SK-N-DZ (cell line): ENCODE measurements around the gene CAMKMT.

Experiments
- DNase-seq: peaks from one replicate; pipeline ENCODE4 v3.0.0-alpha.2; 2015; ENCODE audit warnings: low spot score

Gene CAMKMT

GRCh38 chr2:44649381-44649780 is 287.6 kb downstream of the CAMKMT start:
- DNase-seq: no peak

GRCh38 chr2:44650796-44651195 is 289.0 kb downstream of the CAMKMT start:
- no peak for DNase-seq

- no peak for DNase-seq
Observed at GRCh38 chr2:44651974-44652373, 290.2 kb downstream of the CAMKMT start.

GRCh38 chr2:44652701-44653100 is 291.0 kb downstream of the CAMKMT start:
- DNase-seq: no peak

GRCh38 chr2:44655401-44655864 is 293.7 kb downstream of the CAMKMT start:
- peak; percentile 52 for DNase-seq

GRCh38 chr2:44656460-44656859 is 294.7 kb downstream of the CAMKMT start:
- DNase-seq: no peak

- no peak for DNase-seq
Observed at GRCh38 chr2:44663471-44664073, 301.8 kb downstream of the CAMKMT start.

- DNase-seq: peak; percentile 30
Observed at GRCh38 chr2:44668336-44668735, 306.6 kb downstream of the CAMKMT start.

- no peak for DNase-seq
Observed at GRCh38 chr2:44671276-44671675, 309.5 kb downstream of the CAMKMT start.

GRCh38 chr2:44671916-44672315 is 310.2 kb downstream of the CAMKMT start:
- no peak for DNase-seq

- DNase-seq: no peak
Observed at GRCh38 chr2:44672431-44672830, 310.7 kb downstream of the CAMKMT start.

- DNase-seq: no peak
Observed at GRCh38 chr2:44674473-44675284, 312.9 kb downstream of the CAMKMT start.

- DNase-seq: no peak
Observed at GRCh38 chr2:44676379-44676778, 314.6 kb downstream of the CAMKMT start.

- no peak for DNase-seq
Observed at GRCh38 chr2:44679584-44679983, 317.8 kb downstream of the CAMKMT start.

- no peak for DNase-seq
Observed at GRCh38 chr2:44679990-44680389, 318.2 kb downstream of the CAMKMT start.

- DNase-seq: peak; percentile 72
Observed at GRCh38 chr2:44680424-44680971, 318.8 kb downstream of the CAMKMT start.

- peak; percentile 81 for DNase-seq
Observed at GRCh38 chr2:44680983-44681531, 319.3 kb downstream of the CAMKMT start.

- DNase-seq: no peak
Observed at GRCh38 chr2:44682459-44682858, 320.7 kb downstream of the CAMKMT start.

GRCh38 chr2:44684559-44684958 is 322.8 kb downstream of the CAMKMT start:
- peak; percentile 88 for DNase-seq

- DNase-seq: no peak
Observed at GRCh38 chr2:44686561-44686960, 324.8 kb downstream of the CAMKMT start.

- DNase-seq: no peak
Observed at GRCh38 chr2:44687686-44688455, 326.1 kb downstream of the CAMKMT start.
